Prostate gland (tissue), 2 donors: ENCODE data around the gene MAGI3. TPM values are rescaled to one million over a fixed set of nuclear protein-coding genes. Genes with fewer than 3 reads are reported as not detected.
"Not testable (repeated sequence)": the region's sequence is repeated elsewhere in the genome, so short reads cannot be mapped to it uniquely, and the experiment has no call there.

Experiments
- DNase-seq: peaks from one replicate; pipeline ENCODE4 v3.0.0-alpha.2; 2019; ENCODE audit warnings: low spot score
- H3K27ac ChIP-seq, 2 donors: fragments of 200-600 bp; sonication (generic); 2 replicates each; pipeline ENCODE4 v1.5.1; 2017 to 2019
- H3K27me3 ChIP-seq: fragments of 200-600 bp; sonication (generic); replicated peaks from 2 replicates; pipeline ENCODE4 v1.5.1; 2019; ENCODE audit not compliant: insufficient read depth
- H3K36me3 ChIP-seq, 2 donors: fragments of 200-600 bp; sonication (generic); 1 replicate in 1 of 2; 2 replicates in 1 of 2; pipeline versions ENCODE4 v1.5.1 to v1.8.1; 2017 to 2019
- H3K4me1 ChIP-seq: fragments of 200-600 bp; sonication (generic); replicated peaks from 2 replicates; pipeline ENCODE4 v1.5.1; 2019
- H3K4me3 ChIP-seq, 2 donors: fragments of 200-600 bp; sonication (generic); 2 replicates each; pipeline ENCODE4 v1.5.1; 2017 to 2019
- H3K9me3 ChIP-seq: fragments of 200-600 bp; sonication (generic); 2 replicates; pipeline ENCODE4 v1.5.1; 2017
- CTCF ChIP-seq, 4 experiments: fragments of 200-600 bp in 2 of 4; fragments of 450-650 bp in 2 of 4; sonication (generic) in 2 of 4; IDR thresholded peaks; 1 replicate in 3 of 4; 2 replicates in 1 of 4; pipeline ENCODE4 v1.5.1; 2016 to 2019; ENCODE audit warnings: antibody characterized with exemption in 4 of 4, mild to moderate bottlenecking in 2 of 4, moderate library complexity in 2 of 4
- POLR2A ChIP-seq: fragments of 450-650 bp; IDR thresholded peaks from one replicate; pipeline ENCODE4 v1.6.1; 2016; ENCODE audit warnings: antibody characterized with exemption, mild to moderate bottlenecking
- POLR2AphosphoS5 ChIP-seq: sonication (generic); formaldehyde crosslinking; IDR thresholded peaks from one replicate; pipeline ENCODE4 v1.6.1; 2017; ENCODE audit warnings: antibody characterized with exemption
- WGBS: methylation state at CpG from one replicate; pipeline ENCODE4 v1.1.5; 2018; 5-methylcytosine and 5-hydroxymethylcytosine counted together
- intact Hi-C: fragments of 100-400 bp; cut with DNase I; formaldehyde crosslinking; loops from one replicate; pipeline ENCODE4 v1.14.2; 2022
- total RNA-seq, 2 donors: library from RNA; depleted of rRNA; stranded (reverse); fragments of >200 nt; gene quantifications; one replicate each; pipeline ENCODE4 v1.1.0, GENCODE V29; 2016

Gene MAGI3
- total RNA-seq, 2 donors from 2014 or later = 20.2 to 23.2 TPM

GRCh38 chr1:113505357-113505756 lies 115.0 kb downstream of the MAGI3 start:
- Histone ChIP-seq H3K4me3 (no peak overlapping the region), H3K27ac (no peak overlapping the region), H3K9me3 (no peaks in the 10 kb centered on the region), H3K27me3 (no peaks in the 10 kb centered on the region), H3K36me3 (no peaks in the 10 kb centered on the region), H3K4me1 (no peaks in the 10 kb centered on the region)
- DNase-seq = no peak
- intact Hi-C loops = no loop called here
- 100% methylated on average over 1 of the region's 1 CpG for WGBS
- TF ChIP-seq POLR2A (no peak), CTCF (IDR thresholded peaks at IDR 0.05) (no peak), POLR2AphosphoS5 (no peak)

DNA sequence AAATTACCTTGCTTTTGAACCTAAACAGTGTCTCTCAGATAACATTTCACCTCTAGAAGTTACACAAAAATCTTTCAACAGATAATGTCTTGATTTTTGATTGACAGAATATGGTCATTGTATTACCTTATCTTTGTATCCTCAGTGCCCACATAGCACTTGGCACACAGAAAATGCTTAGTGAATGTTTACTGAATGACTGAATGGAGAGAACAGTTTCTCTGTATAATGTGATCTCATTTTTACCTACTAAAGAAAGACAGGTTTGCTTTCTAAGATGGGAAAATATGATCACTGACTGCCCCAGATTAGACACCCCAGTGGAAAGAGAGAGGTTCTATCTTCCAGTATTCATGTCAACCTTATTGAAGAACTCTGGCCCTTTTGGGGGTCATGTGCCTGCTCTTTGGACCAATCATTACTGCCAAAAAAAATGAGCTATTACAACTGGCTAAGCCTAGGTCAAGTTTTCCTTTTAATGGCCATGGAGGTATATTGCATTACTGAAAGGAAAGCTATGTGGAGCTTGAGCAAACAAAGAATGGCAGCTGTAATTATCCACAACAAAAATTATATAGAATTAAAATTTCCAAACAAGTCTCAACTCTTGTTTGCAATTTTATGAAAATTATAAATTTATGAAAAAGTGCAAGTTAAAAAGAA lies 117.4 kb downstream of the MAGI3 start:
- H3K9me3 ChIP-seq = no peaks in the 10 kb centered on the region
- intact Hi-C loops = no loop called here
- no peak overlapping the region for H3K4me3 ChIP-seq
- DNase-seq = no peak
- H3K36me3 ChIP-seq = no peaks in the 10 kb centered on the region
- no peak overlapping the region for H3K27ac ChIP-seq
- TF ChIP-seq POLR2A (no peak), POLR2AphosphoS5 (no peak), CTCF (IDR thresholded peaks at IDR 0.05) (no peak)
- H3K4me1 ChIP-seq = no peaks in the 10 kb centered on the region
- H3K27me3 ChIP-seq = no peaks in the 10 kb centered on the region

GRCh38 chr1:113508364-113509164 lies 118.2 kb downstream of the MAGI3 start:
- TF ChIP-seq POLR2AphosphoS5 (no peak), CTCF (IDR thresholded peaks at IDR 0.05) (no peak)
- Histone ChIP-seq H3K9me3 (no peaks in the 10 kb centered on the region), H3K27me3 (no peaks in the 10 kb centered on the region), H3K36me3 (no peaks in the 10 kb centered on the region), H3K4me1 (no peaks in the 10 kb centered on the region), H3K27ac (no peak overlapping the region), H3K4me3 (no peak overlapping the region)
- DNase-seq = no peak
- intact Hi-C loops = no loop called here
- 42% methylated on average over 2 of the region's 2 CpGs for WGBS

DNA sequence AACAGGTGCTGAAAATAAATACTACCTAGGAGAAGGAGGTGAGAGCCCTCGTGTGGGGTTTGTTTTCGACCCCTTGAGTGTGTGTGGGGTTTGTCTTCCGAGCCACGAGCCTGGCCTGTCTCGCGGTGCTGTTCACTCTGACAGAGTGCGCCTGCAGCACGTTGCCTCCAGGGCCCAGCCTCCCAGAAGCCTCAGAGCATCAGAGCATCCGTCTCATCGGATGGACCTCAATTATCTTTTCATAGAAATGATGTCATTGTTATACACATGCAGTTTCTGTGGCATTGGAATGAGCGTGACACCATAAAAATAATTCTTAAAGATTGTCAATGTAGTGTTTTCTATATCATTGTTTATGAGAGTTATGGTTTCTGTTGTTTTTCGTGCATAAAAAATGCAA lies 119.5 kb downstream of the MAGI3 start:
- H3K27me3 ChIP-seq, H3K27ac ChIP-seq, H3K9me3 ChIP-seq, H3K36me3 ChIP-seq, H3K4me3 ChIP-seq, DNase-seq, intact Hi-C loops, H3K4me1 ChIP-seq: not testable (repeated sequence)
- WGBS = 96% methylated on average over 10 of the region's 12 CpGs

DNA sequence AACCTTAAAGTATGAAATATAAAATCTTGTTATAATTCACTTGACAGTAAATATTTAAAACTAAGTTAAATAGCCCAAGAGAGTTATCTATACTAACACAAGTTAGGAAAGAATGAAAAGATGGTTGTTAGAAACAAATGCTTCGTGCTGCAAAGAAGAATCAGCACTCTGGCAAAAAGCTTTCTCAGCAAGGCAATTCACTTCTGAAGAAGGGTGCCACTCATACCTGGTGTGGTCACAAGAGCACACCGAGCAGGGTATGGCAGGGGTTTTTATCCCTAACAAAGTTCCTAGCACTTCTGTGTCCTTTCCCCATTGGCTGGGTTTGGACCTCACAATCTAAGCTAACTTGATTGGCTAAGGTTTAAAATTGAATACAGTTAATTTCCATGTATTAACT lies 121.0 kb downstream of the MAGI3 start:
- no peaks in the 10 kb centered on the region for H3K9me3 ChIP-seq
- H3K4me1 ChIP-seq = no peaks in the 10 kb centered on the region
- no peak overlapping the region for H3K27ac ChIP-seq
- H3K4me3 ChIP-seq = no peak overlapping the region
- H3K36me3 ChIP-seq = no peaks in the 10 kb centered on the region
- no peaks in the 10 kb centered on the region for H3K27me3 ChIP-seq
- intact Hi-C loops = no loop called here
- 98% methylated on average over 2 of the region's 2 CpGs for WGBS
- TF ChIP-seq POLR2AphosphoS5 (no peak), CTCF (IDR thresholded peaks at IDR 0.05) (no peak), POLR2A (no peak)
- DNase-seq = no peak
